Esophagus muscularis mucosa (tissue), 4 donors: ENCODE data around the gene CELSR1. TPM values are rescaled to one million over a fixed set of nuclear protein-coding genes. Genes with fewer than 3 reads are reported as not detected.

Source experiments
- DNase-seq: peaks from one replicate; pipeline ENCODE4 v3.0.0-alpha.2; 2017; ENCODE audit errors: extremely low spot score
- H3K27ac ChIP-seq, 4 donors: fragments of 200-600 bp; sonication (generic); replicated peaks in 1 of 4; 1 replicate in 3 of 4; 2 replicates in 1 of 4; pipeline ENCODE4 v1.5.1; 2016 to 2019; ENCODE audit warnings: mild to moderate bottlenecking in 1 of 4
- H3K27me3 ChIP-seq, 4 donors: fragments of 200-600 bp; sonication (generic); one replicate each; pipeline versions ENCODE4 v1.5.1 to v1.6.0; 2016 to 2019
- H3K36me3 ChIP-seq, 4 donors: fragments of 200-600 bp; sonication (generic); one replicate each; pipeline ENCODE4 v1.5.1; 2016 to 2019
- H3K4me1 ChIP-seq, 4 donors: fragments of 200-600 bp; sonication (generic); one replicate each; pipeline ENCODE4 v1.5.1; 2016 to 2019
- H3K4me3 ChIP-seq, 4 donors: fragments of 200-600 bp; sonication (generic); 1 replicate in 2 of 4; 2 replicates in 2 of 4; pipeline ENCODE4 v1.5.1; 2016 to 2019; ENCODE audit warnings: mild to moderate bottlenecking in 4 of 4, moderate library complexity in 1 of 4
- H3K9me3 ChIP-seq, 4 donors: fragments of 200-600 bp; sonication (generic); 1 replicate in 3 of 4; 2 replicates in 1 of 4; pipeline ENCODE4 v1.5.1; 2016 to 2019
- CTCF ChIP-seq, 3 experiments: fragments of 200-600 bp in 2 of 3; fragments of 450-650 bp in 1 of 3; sonication (generic) in 2 of 3; IDR thresholded peaks; one replicate each; pipeline ENCODE4 v1.5.1; 2017 to 2019; ENCODE audit warnings: antibody characterized with exemption in 3 of 3, mild to moderate bottlenecking in 2 of 3, moderate library complexity in 1 of 3
- EP300 ChIP-seq: sonication (generic); formaldehyde crosslinking; IDR thresholded peaks from one replicate; pipeline ENCODE4 v1.6.1; 2017; ENCODE audit warnings: antibody characterized with exemption
- POLR2A ChIP-seq: fragments of 450-650 bp; IDR thresholded peaks from one replicate; pipeline ENCODE4 v1.6.1; 2017; ENCODE audit warnings: antibody characterized with exemption, moderate library complexity, mild to moderate bottlenecking, low read depth
- POLR2AphosphoS5 ChIP-seq, 2 donors: sonication (generic); formaldehyde crosslinking; IDR thresholded peaks; one replicate each; pipeline ENCODE4 v1.6.1; 2017; ENCODE audit warnings: antibody characterized with exemption in 2 of 2
- WGBS: methylation state at CpG from one replicate; pipeline ENCODE4 v1.1.5; 2018; 5-methylcytosine and 5-hydroxymethylcytosine counted together
- intact Hi-C: fragments of 100-400 bp; cut with DNase I; formaldehyde crosslinking; loops from one replicate; pipeline ENCODE4 v1.15.1; 2023
- total RNA-seq, 4 donors: library from RNA; depleted of rRNA; stranded (reverse); fragments of >200 nt; gene quantifications; one replicate each; pipeline versions ENCODE4 v1.1.0 to v1.2.1, GENCODE V29; 2016

The CELSR1 gene
- total RNA-seq, 4 donors from 2014 or later = 2.5 to 2.7 (median 2.6) TPM

- 96% methylated on average over 12 of the region's 14 CpGs for WGBS
- no peak overlapping the region for H3K4me3 ChIP-seq
Measured at GRCh38 chr22:46416520-46416871, 120.9 kb downstream of the CELSR1 start.

GRCh38 chr22:46415776-46416519, 121.5 kb downstream of the CELSR1 start:
- Histone ChIP-seq H3K4me3 (no peak overlapping the region), H3K27ac (no peak overlapping the region), H3K4me1 (peaks cover 0 to 11% (median 0%) of the 10 kb centered on the region in 4 donors), H3K36me3 (no peaks in the 10 kb centered on the region), H3K27me3 (peaks cover 0 to 30% (median 0%) of the 10 kb centered on the region in 4 donors), H3K9me3 (no peaks in the 10 kb centered on the region)
- no peak for DNase-seq
- intact Hi-C loops = no loop called here
- 84% methylated on average over 28 of the region's 30 CpGs for WGBS
- no peak for TF ChIP-seq POLR2AphosphoS5 (IDR thresholded peaks at IDR 0.05)
- TF ChIP-seq POLR2A = no peak
- TF ChIP-seq CTCF (IDR thresholded peaks at IDR 0.05) = no peak
- TF ChIP-seq EP300 = no peak

More at GRCh38 chr22:46416520-46416871, 120.9 kb downstream of the CELSR1 start:
- Histone ChIP-seq H3K36me3 (no peaks in the 10 kb centered on the region), H3K4me1 (peaks cover 0 to 11% (median 0%) of the 10 kb centered on the region in 4 donors), H3K27ac (no peak overlapping the region), H3K27me3 (peaks cover 0 to 30% (median 0%) of the 10 kb centered on the region in 4 donors), H3K9me3 (no peaks in the 10 kb centered on the region)
- TF ChIP-seq EP300 (no peak), POLR2A (no peak), CTCF (IDR thresholded peaks at IDR 0.05) (no peak), POLR2AphosphoS5 (IDR thresholded peaks at IDR 0.05) (no peak)
- intact Hi-C loops = no loop called here
- DNase-seq = no peak

- TF ChIP-seq EP300 (no peak), POLR2AphosphoS5 (IDR thresholded peaks at IDR 0.05) (no peak), CTCF (IDR thresholded peaks at IDR 0.05) (no peak), POLR2A (no peak)
- H3K27ac ChIP-seq = no peak overlapping the region
- H3K4me1 ChIP-seq = peaks cover 0 to 11% (median 0%) of the 10 kb centered on the region in 4 donors
- no peak for DNase-seq
- H3K4me3 ChIP-seq = no peak overlapping the region
- no peaks in the 10 kb centered on the region for H3K36me3 ChIP-seq
- H3K27me3 ChIP-seq = peaks cover 0 to 30% (median 0%) of the 10 kb centered on the region in 4 donors
- WGBS = 89% methylated on average over 19 of the region's 19 CpGs
- no peaks in the 10 kb centered on the region for H3K9me3 ChIP-seq
- intact Hi-C loops = no loop called here
Measured at GRCh38 chr22:46414704-46415103, 122.7 kb downstream of the CELSR1 start.

- Histone ChIP-seq H3K4me3 (no peak overlapping the region), H3K4me1 (peaks cover 0 to 11% (median 0%) of the 10 kb centered on the region in 4 donors), H3K27me3 (peaks cover 0 to 30% (median 0%) of the 10 kb centered on the region in 4 donors), H3K36me3 (no peaks in the 10 kb centered on the region), H3K9me3 (no peaks in the 10 kb centered on the region), H3K27ac (no peak overlapping the region)
- DNase-seq = no peak
- 89% methylated on average over 23 of the region's 23 CpGs for WGBS
- intact Hi-C loops = no loop called here
- no peak for TF ChIP-seq POLR2A
- TF ChIP-seq EP300 = no peak
- no peak for TF ChIP-seq CTCF (IDR thresholded peaks at IDR 0.05)
- no peak for TF ChIP-seq POLR2AphosphoS5 (IDR thresholded peaks at IDR 0.05)
Measured at GRCh38 chr22:46413725-46414379, 123.6 kb downstream of the CELSR1 start.
